Inflammatory macrophage treated with lipopolysaccharide for 1 hour (primary cell): Measurements from ENCODE around the gene LIFR.
"Not testable (repeated sequence)": the region's sequence is repeated elsewhere in the genome, so short reads cannot be mapped to it uniquely, and the experiment has no call there.

ENCODE experiments used
- DNase-seq, 2 donors: peaks; one replicate each; pipeline ENCODE4 v3.0.0-alpha.2; 2020 to 2022

The LIFR gene

GRCh38 chr5:38546691-38547146 is 9.7 kb downstream of the LIFR start:
- no peak for DNase-seq

- no peak for DNase-seq
Measured at GRCh38 chr5:38543886-38544285, 12.6 kb downstream of the LIFR start.

- no peak for DNase-seq
Measured at GRCh38 chr5:38543074-38543473, 13.4 kb downstream of the LIFR start.

- no peak for DNase-seq
Measured at GRCh38 chr5:38541174-38541725, 15.2 kb downstream of the LIFR start.

- no peak for DNase-seq
Measured at GRCh38 chr5:38540314-38540713, 16.1 kb downstream of the LIFR start.

- no peak for DNase-seq
Measured at GRCh38 chr5:38538161-38538560, 18.3 kb downstream of the LIFR start.

- no peak for DNase-seq
Measured at GRCh38 chr5:38537505-38537904, 18.9 kb downstream of the LIFR start.

GRCh38 chr5:38536968-38537367 is 19.5 kb downstream of the LIFR start:
- no peak for DNase-seq

- no peak for DNase-seq
Measured at GRCh38 chr5:38535845-38536244, 20.6 kb downstream of the LIFR start.

GRCh38 chr5:38535248-38535750 is 21.1 kb downstream of the LIFR start:
- no peak for DNase-seq

GRCh38 chr5:38534156-38534453 is 22.3 kb downstream of the LIFR start:
- no peak for DNase-seq

GRCh38 chr5:38533286-38534155 is 22.9 kb downstream of the LIFR start:
- no peak for DNase-seq

- no peak for DNase-seq
Measured at GRCh38 chr5:38532165-38532669, 24.2 kb downstream of the LIFR start.

GRCh38 chr5:38531518-38531917 is 24.9 kb downstream of the LIFR start:
- no peak for DNase-seq

GRCh38 chr5:38529955-38530646 is 26.3 kb downstream of the LIFR start:
- DNase-seq = no peak

GRCh38 chr5:38528162-38528703 is 28.2 kb downstream of the LIFR start:
- no peak for DNase-seq

- peak; percentile 1 to 4 for DNase-seq
Measured at GRCh38 chr5:38527475-38527874, 29.0 kb downstream of the LIFR start.

GRCh38 chr5:38524022-38524421 is 32.4 kb downstream of the LIFR start:
- DNase-seq = no peak

- DNase-seq = no peak
Measured at GRCh38 chr5:38519476-38519875, 37.0 kb downstream of the LIFR start.

- no peak for DNase-seq
Measured at GRCh38 chr5:38518341-38518740, 38.1 kb downstream of the LIFR start.

- not testable (repeated sequence) for DNase-seq
Measured at GRCh38 chr5:38516649-38517048, 39.8 kb downstream of the LIFR start.

GRCh38 chr5:38515646-38516045 is 40.8 kb downstream of the LIFR start:
- no peak for DNase-seq

GRCh38 chr5:38515092-38515491 is 41.4 kb downstream of the LIFR start:
- no peak for DNase-seq
